Measurements from ENCODE around the gene GHRH. TPM values are rescaled to one million over a fixed set of nuclear protein-coding genes. Genes with fewer than 3 reads are reported as not detected.
A peak's percentile ranks its signal among the peaks of the same experiment; 100 is the strongest.

GHRH gene
- total RNA-seq, 1 donor from 2014 or later = not detected

- H3K9me3 ChIP-seq = no peaks in the 10 kb centered on the region
- ATAC-seq (peak; percentile 31 to 35), DNase-seq (no peak)
- no peak for TF ChIP-seq CTCF (IDR thresholded peaks at IDR 0.05)
- intact Hi-C loops (cut with DNase I) = loop anchor here (10.0 kb wide), 1 partner anchor 260 kb away; no protein-coding TSS in a partner anchor
- no peaks in the 10 kb centered on the region for H3K27me3 ChIP-seq (ENCODE audit: low read depth)
- no peak overlapping the region for H3K27ac ChIP-seq
- H3K4me3 ChIP-seq = no peak overlapping the region
- no peaks in the 10 kb centered on the region for H3K36me3 ChIP-seq
- peaks cover 26% of the 10 kb centered on the region for H3K4me1 ChIP-seq
Measured at GRCh38 chr20:37274851-37275524, 13.4 kb upstream of the GHRH start.

GRCh38 chr20:37273988-37274387 is 12.4 kb upstream of the GHRH start:
- no peak for DNase-seq

GRCh38 chr20:37271421-37271768 is 9.8 kb upstream of the GHRH start:
- H3K27ac ChIP-seq = peak overlapping the region; percentile 76
- intact Hi-C loops (cut with DNase I) = loop anchor here (10.0 kb wide), 1 partner anchor 263 kb away; no protein-coding TSS in a partner anchor
- ATAC-seq = no peak

More at GRCh38 chr20:37273988-37274387, 12.4 kb upstream of the GHRH start:
- Histone ChIP-seq H3K27me3 (ENCODE audit: low read depth) (no peaks in the 10 kb centered on the region), H3K9me3 (no peaks in the 10 kb centered on the region), H3K27ac (no peak overlapping the region), H3K36me3 (no peaks in the 10 kb centered on the region), H3K4me1 (peaks cover 26% of the 10 kb centered on the region), H3K4me3 (no peak overlapping the region)
- ATAC-seq = no peak
- TF ChIP-seq CTCF (IDR thresholded peaks at IDR 0.05) = no peak
- intact Hi-C loops (cut with DNase I) = loop anchor here (10.0 kb wide), 1 partner anchor 261 kb away; no protein-coding TSS in a partner anchor

GRCh38 chr20:37270576-37271420 is 9.2 kb upstream of the GHRH start:
- Histone ChIP-seq H3K9me3 (no peaks in the 10 kb centered on the region), H3K36me3 (no peaks in the 10 kb centered on the region), H3K27ac (peak overlapping the region; percentile 76), H3K27me3 (ENCODE audit: low read depth) (no peaks in the 10 kb centered on the region), H3K4me3 (no peak overlapping the region), H3K4me1 (peaks cover 11% of the 10 kb centered on the region)
- no peak for DNase-seq
- intact Hi-C loops (cut with DNase I) = loop anchor here (10.0 kb wide), 1 partner anchor 264 kb away; no protein-coding TSS in a partner anchor
- TF ChIP-seq CTCF (IDR thresholded peaks at IDR 0.05) = no peak
- peak; percentile 71 to 79 for ATAC-seq

More at GRCh38 chr20:37271421-37271768, 9.8 kb upstream of the GHRH start:
- H3K27me3 ChIP-seq (ENCODE audit: low read depth) = no peaks in the 10 kb centered on the region
- no peak for DNase-seq
- H3K4me3 ChIP-seq = no peak overlapping the region
- H3K9me3 ChIP-seq = no peaks in the 10 kb centered on the region
- TF ChIP-seq CTCF (IDR thresholded peaks at IDR 0.05) = no peak
- H3K4me1 ChIP-seq = peaks cover 14% of the 10 kb centered on the region
- no peaks in the 10 kb centered on the region for H3K36me3 ChIP-seq

- Histone ChIP-seq H3K9me3 (no peaks in the 10 kb centered on the region), H3K4me1 (peaks cover 7% of the 10 kb centered on the region), H3K4me3 (no peak overlapping the region), H3K36me3 (no peaks in the 10 kb centered on the region), H3K27ac (no peak overlapping the region), H3K27me3 (ENCODE audit: low read depth) (no peaks in the 10 kb centered on the region)
- ATAC-seq (no peak), DNase-seq (no peak)
- no peak for TF ChIP-seq CTCF (IDR thresholded peaks at IDR 0.05)
- intact Hi-C loops (cut with DNase I) = loop anchor here (10.0 kb wide), 1 partner anchor 117 kb away; no protein-coding TSS in a partner anchor
Measured at GRCh38 chr20:37267667-37268313, 6.2 kb upstream of the GHRH start.
